Keratinocyte (primary cell): ENCODE data around the gene PAX8. TPM values are rescaled to one million over a fixed set of nuclear protein-coding genes. Genes with fewer than 3 reads are reported as not detected.

Experiments used
- DNase-seq: peaks from one replicate; pipeline ENCODE4 v3.0.0-alpha.2; 2011; ENCODE audit warnings: low read depth, missing footprints, low spot score
- FAIRE-seq: peaks from 2 replicates; lab custom pipeline; 2011; peaks lifted over from hg19 to GRCh38; lab: Jason Lieb, UNC
- H2AFZ ChIP-seq: 2 replicates; pipeline ENCODE4 v1.6.0; 2012; ENCODE audit warnings: low read length, control low read depth, inconsistent platforms; ENCODE audit not compliant: control insufficient read depth
- H3K27ac ChIP-seq: 2 replicates; pipeline ENCODE4 v1.5.1; 2011; ENCODE audit warnings: low read length; ENCODE audit not compliant: control insufficient read depth, insufficient read depth
- H3K27me3 ChIP-seq: 3 replicates; pipeline ENCODE4 v1.6.0; 2011; ENCODE audit warnings: low read length; ENCODE audit not compliant: control insufficient read depth, insufficient read depth; ENCODE audit errors: extremely low read depth
- H3K36me3 ChIP-seq, 2 experiments: 2 replicates in 1 of 2; 3 replicates in 1 of 2; pipeline ENCODE4 v1.5.1; 2011; ENCODE audit warnings: low read length in 2 of 2, mild to moderate bottlenecking in 1 of 2; ENCODE audit not compliant: control insufficient read depth in 2 of 2, insufficient read depth in 2 of 2; ENCODE audit errors: extremely low read depth in 1 of 2
- H3K4me1 ChIP-seq: 3 replicates; pipeline ENCODE4 v1.5.1; 2011; ENCODE audit warnings: low read length; ENCODE audit not compliant: control insufficient read depth, insufficient read depth; ENCODE audit errors: extremely low read depth
- H3K4me2 ChIP-seq: 3 replicates; pipeline ENCODE4 v1.6.0; 2011; ENCODE audit warnings: low read depth, low read length; ENCODE audit not compliant: control insufficient read depth, insufficient read depth; ENCODE audit errors: extremely low read depth
- H3K4me3 ChIP-seq, 3 experiments: fragments of 200-600 bp in 1 of 3; sonication (generic) in 1 of 3; 2 replicates in 2 of 3; 3 replicates in 1 of 3; pipeline ENCODE4 v1.5.1; 2011 to 2016; ENCODE audit warnings: low read length in 3 of 3, mild to moderate bottlenecking in 3 of 3, control low read depth in 2 of 3, inconsistent platforms in 1 of 3, low read depth in 1 of 3, mixed read lengths in 1 of 3, mixed run types in 1 of 3, moderate library complexity in 1 of 3; ENCODE audit not compliant: control insufficient read depth in 2 of 3, insufficient read depth in 2 of 3; ENCODE audit errors: extremely low read depth in 1 of 3
- H3K79me2 ChIP-seq: 2 replicates; pipeline ENCODE4 v1.6.0; 2012; ENCODE audit warnings: low read length; ENCODE audit not compliant: control insufficient read depth, insufficient read depth
- H3K9ac ChIP-seq: 3 replicates; pipeline ENCODE4 v1.6.0; 2011; ENCODE audit warnings: low read length; ENCODE audit not compliant: control insufficient read depth, insufficient read depth; ENCODE audit errors: extremely low read depth
- H3K9me1 ChIP-seq: 3 replicates; pipeline ENCODE4 v1.6.0; 2011; ENCODE audit warnings: low read length; ENCODE audit not compliant: control insufficient read depth, insufficient read depth; ENCODE audit errors: extremely low read depth
- H3K9me3 ChIP-seq: 2 replicates; pipeline ENCODE4 v1.5.1; 2012; ENCODE audit warnings: low read depth, low read length; ENCODE audit not compliant: control insufficient read depth
- H4K20me1 ChIP-seq: 3 replicates; pipeline ENCODE4 v1.6.0; 2011; ENCODE audit warnings: low read length; ENCODE audit not compliant: control insufficient read depth, insufficient read depth; ENCODE audit errors: extremely low read depth
- EZH2 ChIP-seq: IDR thresholded peaks from one replicate; pipeline ENCODE4 v1.6.1; 2012; ENCODE audit warnings: inconsistent platforms, mild to moderate bottlenecking, low read length, moderate library complexity
- dilution Hi-C: fragments of 300-500 bp; cut with MboI; formaldehyde crosslinking; loops from one replicate; pipeline ENCODE4 v1.7.0; 2020; ENCODE audit warnings: low sequenced_read_pairs; ENCODE audit not compliant: extremely low pct_ligation_motif_present
- polyA plus RNA-seq, 5 experiments: library from polyadenylated mRNA; depleted of rRNA in 3 of 5; stranded (reverse) in 3 of 5; stranded (forward) in 1 of 5; unstranded in 1 of 5; fragments of >200 nt; gene quantifications; 1 replicate in 1 of 5; 2 replicates in 3 of 5; 3 replicates in 1 of 5; pipeline versions ENCODE4 v1.2.1 to v1.2.3, GENCODE V29; 2011 to 2012; ENCODE audit warnings: missing spikeins in 2 of 5, low read depth in 1 of 5, low replicate concordance in 1 of 5
- TF ChIP-seq, protein P1 (sequence below), 3 experiments: IDR thresholded peaks in 1 of 3; conservative IDR thresholded peaks in 1 of 3; optimal IDR thresholded peaks in 1 of 3; 2 replicates in 2 of 3; 3 replicates in 1 of 3; pipeline versions ENCODE3 to v1.5.1; 2011; ENCODE audit warnings: low read length in 3 of 3, mild to moderate bottlenecking in 3 of 3, moderate library complexity in 2 of 3, control low read depth in 1 of 3, inconsistent platforms in 1 of 3; ENCODE audit not compliant: insufficient read depth in 2 of 3; ENCODE audit errors: extremely low read depth in 1 of 3

PAX8 gene
- polyA plus RNA-seq, 1 donor (not counting 4 experiments of a cell fraction or from before 2014, with no cell fraction given), result 3.4 TPM

- H3K27me3 ChIP-seq, result no peaks in the 10 kb centered on the region
- no peak overlapping the region for H3K9ac ChIP-seq
- no peak overlapping the region for H2AFZ ChIP-seq
- peaks cover 26% of the 10 kb centered on the region for H3K4me1 ChIP-seq
- FAIRE-seq, result no peak
- no peaks in the 10 kb centered on the region for H3K79me2 ChIP-seq
- no peaks in the 10 kb centered on the region for H3K9me3 ChIP-seq
- dilution Hi-C loops, result no loop called here
- no peak for DNase-seq
- no peak overlapping the region for H3K4me2 ChIP-seq
- H3K27ac ChIP-seq, result no peak overlapping the region
- TF ChIP-seq EZH2, result no peak
- TF ChIP-seq, protein P1, sequence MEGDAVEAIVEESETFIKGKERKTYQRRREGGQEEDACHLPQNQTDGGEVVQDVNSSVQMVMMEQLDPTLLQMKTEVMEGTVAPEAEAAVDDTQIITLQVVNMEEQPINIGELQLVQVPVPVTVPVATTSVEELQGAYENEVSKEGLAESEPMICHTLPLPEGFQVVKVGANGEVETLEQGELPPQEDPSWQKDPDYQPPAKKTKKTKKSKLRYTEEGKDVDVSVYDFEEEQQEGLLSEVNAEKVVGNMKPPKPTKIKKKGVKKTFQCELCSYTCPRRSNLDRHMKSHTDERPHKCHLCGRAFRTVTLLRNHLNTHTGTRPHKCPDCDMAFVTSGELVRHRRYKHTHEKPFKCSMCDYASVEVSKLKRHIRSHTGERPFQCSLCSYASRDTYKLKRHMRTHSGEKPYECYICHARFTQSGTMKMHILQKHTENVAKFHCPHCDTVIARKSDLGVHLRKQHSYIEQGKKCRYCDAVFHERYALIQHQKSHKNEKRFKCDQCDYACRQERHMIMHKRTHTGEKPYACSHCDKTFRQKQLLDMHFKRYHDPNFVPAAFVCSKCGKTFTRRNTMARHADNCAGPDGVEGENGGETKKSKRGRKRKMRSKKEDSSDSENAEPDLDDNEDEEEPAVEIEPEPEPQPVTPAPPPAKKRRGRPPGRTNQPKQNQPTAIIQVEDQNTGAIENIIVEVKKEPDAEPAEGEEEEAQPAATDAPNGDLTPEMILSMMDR (optimal IDR thresholded peaks at IDR 0.05 in 1 of 3, IDR thresholded peaks at IDR 0.05 in 1 of 3, conservative IDR thresholded peaks at IDR 0.05 in 1 of 3; ENCODE audit: extremely low read depth in 1 of 3, insufficient read depth in 2 of 3, low read length in 3 of 3), result no peak
- H4K20me1 ChIP-seq, result no peaks in the 10 kb centered on the region
- H3K9me1 ChIP-seq, result no peaks in the 10 kb centered on the region
- no peak overlapping the region for H3K4me3 ChIP-seq
- peaks cover 0 to 1% of the 10 kb centered on the region in 2 experiments for H3K36me3 ChIP-seq
Observed at GRCh38 chr2:113216891-113217454, 61.7 kb downstream of the PAX8 start.

DNA sequence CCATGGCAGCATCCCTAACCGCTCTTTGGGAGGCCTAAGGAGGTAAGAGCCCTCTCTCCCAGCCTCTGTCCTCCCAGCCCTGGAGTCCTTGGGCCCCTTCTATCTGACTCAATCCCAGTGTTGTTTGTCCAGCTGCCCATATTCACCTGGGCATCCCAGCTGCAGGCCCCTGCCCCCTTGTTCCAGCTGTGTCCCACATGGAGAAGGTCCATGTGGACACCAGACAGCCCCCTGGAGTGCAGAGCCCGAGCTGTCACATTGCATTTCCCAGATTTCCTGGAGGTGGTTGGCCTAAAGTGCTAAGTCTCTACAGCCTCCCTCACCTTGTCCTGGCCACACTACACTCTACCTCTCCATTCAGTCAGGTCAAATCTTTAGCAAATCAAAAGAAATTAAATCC, 62.4 kb downstream of the PAX8 start:
- H3K9me3 ChIP-seq, result no peaks in the 10 kb centered on the region
- no peak overlapping the region for H2AFZ ChIP-seq
- no peaks in the 10 kb centered on the region for H4K20me1 ChIP-seq
- no peak overlapping the region for H3K4me2 ChIP-seq
- H3K27ac ChIP-seq, result no peak overlapping the region
- no peaks in the 10 kb centered on the region for H3K79me2 ChIP-seq
- peaks cover 0 to 1% of the 10 kb centered on the region in 2 experiments for H3K36me3 ChIP-seq
- H3K9ac ChIP-seq, result no peak overlapping the region
- H3K9me1 ChIP-seq, result no peaks in the 10 kb centered on the region
- dilution Hi-C loops, result no loop called here
- no peaks in the 10 kb centered on the region for H3K27me3 ChIP-seq
- peaks cover 33% of the 10 kb centered on the region for H3K4me1 ChIP-seq
- TF ChIP-seq EZH2, result no peak
- TF ChIP-seq, protein P1 (optimal IDR thresholded peaks at IDR 0.05 in 1 of 3, IDR thresholded peaks at IDR 0.05 in 1 of 3, conservative IDR thresholded peaks at IDR 0.05 in 1 of 3; ENCODE audit: extremely low read depth in 1 of 3, insufficient read depth in 2 of 3, low read length in 3 of 3), result no peak
- FAIRE-seq, result no peak
- no peak for DNase-seq
- H3K4me3 ChIP-seq, result no peak overlapping the region
